ENCODE data around the gene SAMSN1.

SAMSN1 gene

GRCh38 chr21:14535702-14536101, 10.4 kb downstream of the SAMSN1 start:
- CTCF ChIA-PET: interaction anchor here (0.9 to 1.6 kb wide), 4 partner anchors 9 to 202 kb away, joined by 3 to 6 read pairs (median 4); no protein-coding TSS in a partner anchor

DNA sequence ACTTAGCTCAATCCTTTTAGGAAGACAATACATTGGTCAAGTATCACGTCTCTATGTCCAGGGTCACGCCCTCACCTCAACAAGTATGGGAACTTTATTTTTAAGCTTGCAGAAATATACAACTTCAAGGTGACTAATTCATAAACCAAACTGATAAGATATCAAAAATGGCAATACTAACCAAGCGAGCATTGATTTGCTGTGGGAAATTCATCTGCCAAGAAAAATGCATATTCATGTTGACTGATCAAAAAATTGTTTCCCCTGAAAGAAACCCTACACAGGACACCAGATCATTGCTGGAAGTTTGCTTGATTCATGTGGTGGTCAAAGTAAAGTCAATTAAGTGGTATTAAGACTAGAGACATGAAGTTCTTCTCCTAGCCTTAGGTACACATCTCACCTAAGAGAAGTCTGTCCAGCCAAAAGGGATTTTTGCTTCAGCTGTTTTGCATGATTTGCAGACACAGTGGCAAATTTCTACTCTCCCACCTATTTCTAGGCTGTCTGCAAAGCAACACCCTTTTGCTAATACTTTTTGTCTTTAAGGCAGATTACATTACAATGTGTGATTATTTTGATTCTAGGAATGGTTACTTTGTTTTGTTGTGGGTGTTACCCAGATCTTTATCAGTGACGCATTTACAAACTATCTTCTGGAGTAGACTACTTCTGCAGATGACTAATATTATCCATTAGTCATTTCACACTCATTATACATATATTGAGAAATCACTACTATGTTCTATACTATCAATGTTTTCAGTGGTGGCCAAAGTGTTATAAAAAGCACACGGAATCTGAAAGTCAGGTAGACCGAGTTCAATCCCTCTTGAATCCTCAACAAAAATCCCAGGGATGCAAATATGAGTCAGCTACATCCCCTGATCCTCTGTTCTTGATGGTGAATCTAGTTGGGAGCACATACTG, 12.4 kb downstream of the SAMSN1 start:
- CTCF ChIA-PET: interaction anchor here (0.9 to 2.1 kb wide), 5 partner anchors 9 to 229 kb away, joined by 3 to 8 read pairs (median 4); no protein-coding TSS in a partner anchor
- TF ChIP-seq, protein P1, sequence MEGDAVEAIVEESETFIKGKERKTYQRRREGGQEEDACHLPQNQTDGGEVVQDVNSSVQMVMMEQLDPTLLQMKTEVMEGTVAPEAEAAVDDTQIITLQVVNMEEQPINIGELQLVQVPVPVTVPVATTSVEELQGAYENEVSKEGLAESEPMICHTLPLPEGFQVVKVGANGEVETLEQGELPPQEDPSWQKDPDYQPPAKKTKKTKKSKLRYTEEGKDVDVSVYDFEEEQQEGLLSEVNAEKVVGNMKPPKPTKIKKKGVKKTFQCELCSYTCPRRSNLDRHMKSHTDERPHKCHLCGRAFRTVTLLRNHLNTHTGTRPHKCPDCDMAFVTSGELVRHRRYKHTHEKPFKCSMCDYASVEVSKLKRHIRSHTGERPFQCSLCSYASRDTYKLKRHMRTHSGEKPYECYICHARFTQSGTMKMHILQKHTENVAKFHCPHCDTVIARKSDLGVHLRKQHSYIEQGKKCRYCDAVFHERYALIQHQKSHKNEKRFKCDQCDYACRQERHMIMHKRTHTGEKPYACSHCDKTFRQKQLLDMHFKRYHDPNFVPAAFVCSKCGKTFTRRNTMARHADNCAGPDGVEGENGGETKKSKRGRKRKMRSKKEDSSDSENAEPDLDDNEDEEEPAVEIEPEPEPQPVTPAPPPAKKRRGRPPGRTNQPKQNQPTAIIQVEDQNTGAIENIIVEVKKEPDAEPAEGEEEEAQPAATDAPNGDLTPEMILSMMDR (IDR thresholded peaks at IDR 0.05; ENCODE audit: control extremely low read depth, extremely low read depth, low read depth, missing control alignments): no peak
- POLR2A ChIA-PET: no interaction called here
- DNase-seq (ENCODE audit: extremely low spot score): peak; percentile 46

More at GRCh38 chr21:14535702-14536101, 10.4 kb downstream of the SAMSN1 start:
- POLR2A ChIA-PET: interaction anchor here (0.7 kb wide), 1 partner anchor 456 kb away, joined by 3 read pairs; no protein-coding TSS in a partner anchor
- TF ChIP-seq, protein P1 (IDR thresholded peaks at IDR 0.05; ENCODE audit: control extremely low read depth, extremely low read depth, low read depth, missing control alignments): no peak
- DNase-seq (ENCODE audit: extremely low spot score): no peak

- TF ChIP-seq, protein P1 (IDR thresholded peaks at IDR 0.05; ENCODE audit: control extremely low read depth, extremely low read depth, low read depth, missing control alignments): no peak
- ChIA-PET POLR2A (no interaction called here), CTCF (interaction anchor here (0.8 kb wide), 1 partner anchor 19 kb away, joined by 3 read pairs; no protein-coding TSS in a partner anchor)
- no peak for DNase-seq (ENCODE audit: extremely low spot score)
Observed at GRCh38 chr21:14531757-14532316, 14.3 kb downstream of the SAMSN1 start.

- no peak for DNase-seq (ENCODE audit: extremely low spot score)
- CTCF ChIA-PET: no interaction called here
- POLR2A ChIA-PET: no interaction called here
- TF ChIP-seq, protein P1 (IDR thresholded peaks at IDR 0.05; ENCODE audit: control extremely low read depth, extremely low read depth, low read depth, missing control alignments): no peak
Observed at GRCh38 chr21:14530592-14530991, 15.5 kb downstream of the SAMSN1 start.

GRCh38 chr21:14528815-14529214, 17.3 kb downstream of the SAMSN1 start:
- TF ChIP-seq, protein P1 (IDR thresholded peaks at IDR 0.05; ENCODE audit: control extremely low read depth, extremely low read depth, low read depth, missing control alignments): no peak
- ChIA-PET CTCF (interaction anchor here (1.0 to 2.2 kb wide), 5 partner anchors 14 to 335 kb away, joined by 3 to 5 read pairs (median 4); no protein-coding TSS in a partner anchor), POLR2A (no interaction called here)
- no peak for DNase-seq (ENCODE audit: extremely low spot score)
